GM18951 (cell line): ENCODE results near the gene TMEM115.

Experiments used
- POLR2A ChIP-seq: IDR thresholded peaks from 4 replicates; pipeline ENCODE4 v1.6.1; 2011; ENCODE audit warnings: mild to moderate bottlenecking; ENCODE audit not compliant: insufficient read length, insufficient read depth; ENCODE audit errors: extremely low read depth
- in situ Hi-C: fragments of 300-500 bp; cut with MboI; formaldehyde crosslinking; loops from one replicate; pipeline ENCODE4 v1.12.0; 2022; ENCODE audit warnings: low sequenced_read_pairs, mixed read lengths, inconsistent platforms; ENCODE audit not compliant: unreplicated experiment

TMEM115 gene

DNA sequence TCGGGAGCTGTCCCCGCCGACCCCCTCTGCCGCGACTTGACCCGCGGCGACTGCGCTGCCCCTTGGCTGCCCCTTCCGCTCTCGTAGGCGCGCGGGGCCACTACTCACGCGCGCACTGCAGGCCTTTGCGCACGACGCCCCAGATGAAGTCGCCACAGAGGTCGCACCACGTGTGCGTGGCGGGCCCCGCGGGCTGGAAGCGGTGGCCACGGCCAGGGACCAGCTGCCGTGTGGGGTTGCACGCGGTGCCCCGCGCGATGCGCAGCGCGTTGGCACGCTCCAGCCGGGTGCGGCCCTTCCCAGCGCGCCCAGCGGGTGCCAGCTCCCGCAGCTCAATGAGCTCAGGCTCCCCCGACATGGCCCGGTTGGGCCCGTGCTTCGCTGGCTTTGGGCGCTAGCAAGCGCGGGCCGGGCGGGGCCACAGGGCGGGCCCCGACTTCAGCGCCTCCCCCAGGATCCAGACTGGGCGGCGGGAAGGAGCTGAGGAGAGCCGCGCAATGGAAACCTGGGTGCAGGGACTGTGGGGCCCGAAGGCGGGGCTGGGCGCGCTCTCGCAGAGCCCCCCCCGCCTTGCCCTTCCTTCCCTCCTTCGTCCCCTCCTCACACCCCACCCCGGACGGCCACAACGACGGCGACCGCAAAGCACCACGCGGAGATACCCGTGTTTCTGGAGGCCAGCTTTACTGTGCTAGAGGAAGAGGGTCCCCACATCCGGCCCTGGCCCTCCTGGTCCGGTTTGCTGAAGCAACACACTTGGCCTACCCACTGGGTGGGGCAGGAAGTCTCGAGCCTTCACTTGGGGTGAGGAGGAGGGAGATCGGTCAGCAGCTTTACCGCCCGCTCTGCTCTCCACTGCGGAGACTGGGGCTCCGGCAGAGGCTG lies 18.6 kb downstream of the TMEM115 start, which contains the start of gene RASSF1:
RASSF1 (minus strand) TSS at position 389 of the 882 bp plus-strand sequence; CDS start at position 358, 31 bp downstream.
- peak; percentile 74 for TF ChIP-seq POLR2A
- in situ Hi-C loops, result loop anchor here (10.0 kb wide), 1 partner anchor 204 kb away; no protein-coding TSS in a partner anchor

DNA sequence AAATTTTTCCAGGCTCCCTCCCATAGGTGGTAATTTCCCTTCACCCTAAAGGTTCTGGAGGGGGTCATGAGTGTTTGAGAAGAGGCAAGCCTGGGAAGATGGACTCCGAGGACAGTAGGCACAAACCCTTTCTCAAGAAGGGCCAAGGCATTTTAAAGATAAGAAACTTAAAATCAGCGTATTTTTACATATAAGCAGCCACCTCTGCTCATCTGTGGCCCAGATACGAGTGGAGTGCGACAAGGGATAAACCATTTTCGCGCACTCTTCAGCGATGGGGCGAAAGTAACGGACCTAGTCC lies 19.2 kb downstream of the TMEM115 start:
- in situ Hi-C loops, result loop anchor here (10.0 kb wide), 1 partner anchor 205 kb away; no protein-coding TSS in a partner anchor
- TF ChIP-seq POLR2A, result no peak

DNA sequence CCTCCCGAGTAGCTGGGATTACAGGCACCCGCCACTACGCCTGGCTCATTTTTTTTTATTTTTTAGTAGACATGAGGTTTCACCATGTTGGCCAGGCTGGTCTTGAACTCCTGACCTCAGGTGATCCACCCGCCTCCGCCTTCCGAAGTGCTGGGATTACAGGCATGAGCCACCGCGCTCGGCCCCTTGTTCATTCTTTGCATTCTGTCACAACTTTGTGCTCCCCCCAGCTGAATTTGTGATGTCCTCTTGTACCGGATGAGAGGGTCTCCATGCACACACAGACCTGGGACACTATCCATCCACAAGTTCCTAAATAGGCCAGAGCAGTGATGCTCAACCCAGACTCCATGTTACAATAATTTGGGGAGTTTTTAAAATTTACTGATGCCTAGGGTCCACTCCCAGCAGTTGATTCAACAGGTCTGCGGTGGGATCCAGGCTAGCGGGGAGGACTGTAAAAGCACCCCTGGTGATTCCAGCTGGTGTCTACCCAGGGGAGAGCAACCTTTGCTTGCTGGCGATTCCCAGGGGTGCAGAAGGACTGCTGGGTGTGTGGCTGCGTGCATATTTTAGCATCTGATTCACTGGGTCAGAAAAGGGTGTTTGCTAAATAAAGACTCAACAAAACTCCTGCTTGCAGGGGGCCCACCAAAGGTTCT lies 19.7 kb downstream of the TMEM115 start:
- in situ Hi-C loops, result loop anchor here (10.0 kb wide), 1 partner anchor 205 kb away; no protein-coding TSS in a partner anchor
- TF ChIP-seq POLR2A, result no peak

DNA sequence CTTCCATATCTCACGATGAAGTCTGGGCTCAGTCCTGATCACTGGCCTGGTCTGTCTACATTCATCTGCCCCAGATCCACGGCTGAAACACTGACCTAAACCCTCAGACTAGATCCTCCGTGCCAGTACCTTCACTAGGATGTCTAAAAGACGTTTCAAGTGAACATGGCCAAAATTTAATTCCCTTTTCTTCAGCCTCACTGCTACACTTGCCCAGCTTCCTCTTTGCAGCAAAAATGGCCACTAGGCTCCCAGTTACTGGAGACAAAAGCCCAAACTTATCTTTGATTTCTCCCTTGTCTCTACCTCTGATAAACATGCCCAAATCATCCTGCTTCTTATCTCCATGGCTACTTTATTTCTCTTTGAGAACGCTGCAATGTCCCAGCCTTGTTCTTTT lies 20.4 kb downstream of the TMEM115 start:
- in situ Hi-C loops, result no loop called here
- TF ChIP-seq POLR2A, result no peak

DNA sequence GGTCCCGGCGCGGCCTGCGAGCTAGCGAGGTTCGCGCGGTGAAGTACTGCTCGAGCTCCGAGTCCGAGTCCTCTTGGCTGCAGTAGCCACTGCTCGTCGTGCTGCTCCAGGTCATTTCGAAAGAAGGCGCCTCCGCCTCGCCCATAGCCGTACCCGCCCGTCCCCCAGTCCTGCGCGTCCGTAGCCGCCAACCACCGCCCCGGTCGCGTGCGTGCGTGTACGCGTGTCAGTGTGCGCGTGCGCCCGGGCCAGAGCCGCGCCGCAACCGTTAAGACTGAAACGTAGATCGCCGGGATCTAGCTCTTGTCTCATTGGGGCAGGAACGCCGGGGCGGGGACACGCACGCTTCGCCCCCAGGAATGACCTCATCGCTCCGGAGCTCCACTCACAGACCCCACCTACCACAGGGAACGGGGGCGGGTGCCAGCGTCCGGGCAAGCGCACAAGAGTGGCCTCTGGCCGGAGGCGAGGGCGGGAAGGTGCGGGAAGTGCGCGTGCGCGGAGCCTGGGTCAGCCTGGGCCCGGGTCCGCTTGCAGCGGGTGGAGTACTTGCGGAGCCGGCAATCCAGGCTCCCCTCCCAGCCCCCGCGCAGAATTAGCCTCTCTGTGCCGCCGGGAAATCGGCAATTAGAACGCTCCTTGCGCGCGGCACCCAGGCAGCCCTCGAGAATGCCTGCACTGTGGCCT lies 22.0 kb downstream of the TMEM115 start:
- TF ChIP-seq POLR2A, result peak; percentile 90
- in situ Hi-C loops, result no loop called here

DNA sequence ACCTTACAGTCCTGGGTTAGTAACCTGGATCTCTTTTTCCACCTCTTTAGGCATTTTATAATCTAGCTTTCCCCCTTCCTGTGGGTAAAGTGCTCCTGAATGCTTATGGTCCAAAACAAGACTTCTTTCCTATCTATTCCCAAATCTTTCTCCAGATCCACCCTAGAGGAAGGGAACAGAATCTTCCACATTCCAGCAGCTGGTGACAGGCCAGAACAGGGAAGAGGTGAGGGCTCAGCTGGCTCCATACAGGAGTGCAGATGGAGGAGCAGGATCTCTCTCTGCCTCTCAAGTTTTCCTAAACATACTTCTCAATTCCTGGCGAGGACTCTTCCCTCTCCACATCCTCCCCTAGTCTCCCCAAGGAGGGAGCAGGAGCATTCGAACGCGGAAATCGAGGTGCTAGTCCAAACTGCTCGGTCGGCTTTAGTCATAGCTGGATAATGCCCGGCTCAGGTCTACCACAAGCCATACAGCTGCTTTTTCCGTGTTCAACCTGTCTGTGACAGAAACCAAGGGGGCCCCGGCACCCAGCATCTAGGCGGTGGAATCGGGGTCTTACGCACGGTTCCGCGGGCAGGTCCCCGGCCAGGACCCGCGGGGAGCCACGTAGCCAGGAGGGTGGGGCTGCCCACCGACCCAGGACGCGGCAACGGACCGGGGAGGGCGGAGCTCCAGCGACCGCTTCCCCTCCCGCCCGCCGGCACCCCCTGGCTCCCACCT lies 22.7 kb downstream of the TMEM115 start:
- in situ Hi-C loops, result no loop called here

DNA sequence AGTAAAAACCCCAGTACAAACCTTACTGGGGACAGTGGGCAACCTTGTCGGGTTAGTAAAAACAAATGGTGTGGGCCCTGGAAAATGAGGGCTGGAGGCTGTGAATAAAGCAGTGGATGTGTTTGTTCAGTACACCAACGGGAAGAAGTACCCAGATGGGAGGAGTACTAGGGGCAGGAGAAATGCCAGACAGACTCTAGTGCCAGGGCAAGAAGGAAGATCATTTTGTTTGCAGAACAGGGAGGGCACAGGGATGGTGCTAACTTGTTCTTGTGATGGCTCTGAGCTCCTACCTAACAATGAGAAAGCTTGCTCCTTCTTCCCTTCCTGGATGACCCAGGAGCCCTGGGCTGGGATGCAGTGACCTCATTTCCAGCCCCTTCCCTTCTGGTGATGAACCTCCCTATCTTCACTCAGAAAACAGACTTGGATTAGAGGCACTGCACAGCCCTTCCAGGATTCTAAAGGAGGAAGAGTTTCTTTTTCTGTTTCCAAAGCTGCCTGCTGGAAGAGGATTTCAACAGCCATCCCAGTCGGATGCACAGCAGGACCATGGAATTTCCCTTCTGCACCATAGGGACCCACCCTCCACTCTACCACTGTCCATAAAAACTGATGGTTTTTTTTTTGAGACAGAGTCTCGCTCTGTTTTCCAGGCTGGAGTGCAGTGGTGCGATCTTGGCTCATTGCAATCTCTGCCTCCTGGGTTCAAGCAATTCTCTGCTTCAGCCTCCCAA lies 24.8 kb downstream of the TMEM115 start:
- in situ Hi-C loops, result no loop called here
- TF ChIP-seq POLR2A, result no peak

More for the DNA sequence above, 22.7 kb downstream of the TMEM115 start:
- TF ChIP-seq POLR2A, result no peak

DNA sequence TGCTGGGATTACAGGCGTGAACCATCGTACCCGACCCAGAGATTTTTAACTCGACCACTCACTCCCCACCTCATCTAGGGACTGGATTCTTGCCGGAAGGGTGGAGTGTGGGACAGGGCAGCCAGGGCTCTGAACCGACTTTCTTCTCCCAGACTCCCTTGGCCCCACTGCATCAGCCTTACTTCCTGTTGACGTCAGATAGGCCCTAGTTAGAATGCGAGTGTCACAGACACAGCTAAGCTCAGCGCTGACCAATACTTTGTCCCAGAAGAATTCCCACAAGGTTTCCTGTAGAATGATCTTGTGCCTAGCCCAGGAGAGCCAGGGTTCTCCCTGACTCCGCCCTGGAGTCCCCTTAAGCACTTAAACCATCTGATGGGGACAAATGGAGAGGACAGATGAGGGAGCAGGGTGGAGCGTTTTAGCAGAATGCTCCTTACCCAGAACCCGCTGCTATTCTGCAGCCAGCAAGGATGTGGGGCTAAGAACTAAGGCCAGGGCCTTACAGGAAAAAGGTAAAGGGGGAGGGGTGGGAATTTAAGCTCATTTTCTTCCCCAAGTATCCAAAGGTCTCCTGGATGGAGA lies 25.5 kb downstream of the TMEM115 start:
- in situ Hi-C loops, result no loop called here
- no peak for TF ChIP-seq POLR2A

DNA sequence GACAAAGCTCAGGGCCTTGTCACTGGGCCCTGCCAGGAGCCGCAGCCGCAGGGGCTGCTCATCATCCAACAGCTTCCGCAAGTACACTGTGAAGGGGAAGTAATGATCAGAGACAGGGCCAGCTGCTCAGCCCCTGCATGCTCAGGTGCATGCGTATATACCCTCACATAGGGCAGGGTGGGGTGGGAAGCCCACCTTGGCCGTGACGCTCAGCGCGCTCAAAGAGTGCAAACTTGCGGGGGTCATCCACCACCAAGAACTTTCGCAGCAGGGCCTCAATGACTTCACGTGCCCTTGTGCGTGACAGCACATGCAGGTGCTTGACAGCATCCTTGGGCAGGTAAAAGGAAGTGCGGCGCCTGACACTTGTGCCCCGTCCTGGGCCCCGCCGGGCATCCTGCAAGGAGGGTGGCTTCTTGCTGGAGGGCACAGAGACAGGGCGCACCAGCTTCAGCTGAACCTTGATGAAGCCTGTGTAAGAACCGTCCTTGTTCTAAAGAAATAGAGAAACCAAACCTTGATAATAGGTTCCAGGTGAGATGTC lies 27.9 kb downstream of the TMEM115 start:
- TF ChIP-seq POLR2A, result no peak

DNA sequence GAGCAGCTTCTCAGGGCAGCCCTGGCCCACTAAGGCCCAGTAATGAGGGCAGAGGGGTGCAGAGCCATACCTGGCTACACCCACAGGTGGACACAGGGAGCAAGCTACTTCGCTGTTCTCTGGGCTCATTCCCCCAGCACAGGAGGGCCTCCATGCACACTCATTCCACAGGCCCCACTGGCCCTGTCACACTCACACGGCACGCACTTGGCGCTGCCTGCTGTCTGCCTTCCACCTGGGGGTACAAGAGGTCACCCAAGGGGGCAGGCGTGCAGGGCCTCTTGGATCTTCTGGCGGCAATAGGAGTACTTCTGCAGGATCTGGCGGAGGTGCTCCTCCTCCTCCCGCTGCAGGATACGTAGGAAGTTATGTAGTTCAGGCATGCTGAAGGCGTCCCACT lies 29.0 kb downstream of the TMEM115 start:
- in situ Hi-C loops, result no loop called here
- TF ChIP-seq POLR2A, result no peak

More for the DNA sequence above, 27.9 kb downstream of the TMEM115 start:
- in situ Hi-C loops, result no loop called here

DNA sequence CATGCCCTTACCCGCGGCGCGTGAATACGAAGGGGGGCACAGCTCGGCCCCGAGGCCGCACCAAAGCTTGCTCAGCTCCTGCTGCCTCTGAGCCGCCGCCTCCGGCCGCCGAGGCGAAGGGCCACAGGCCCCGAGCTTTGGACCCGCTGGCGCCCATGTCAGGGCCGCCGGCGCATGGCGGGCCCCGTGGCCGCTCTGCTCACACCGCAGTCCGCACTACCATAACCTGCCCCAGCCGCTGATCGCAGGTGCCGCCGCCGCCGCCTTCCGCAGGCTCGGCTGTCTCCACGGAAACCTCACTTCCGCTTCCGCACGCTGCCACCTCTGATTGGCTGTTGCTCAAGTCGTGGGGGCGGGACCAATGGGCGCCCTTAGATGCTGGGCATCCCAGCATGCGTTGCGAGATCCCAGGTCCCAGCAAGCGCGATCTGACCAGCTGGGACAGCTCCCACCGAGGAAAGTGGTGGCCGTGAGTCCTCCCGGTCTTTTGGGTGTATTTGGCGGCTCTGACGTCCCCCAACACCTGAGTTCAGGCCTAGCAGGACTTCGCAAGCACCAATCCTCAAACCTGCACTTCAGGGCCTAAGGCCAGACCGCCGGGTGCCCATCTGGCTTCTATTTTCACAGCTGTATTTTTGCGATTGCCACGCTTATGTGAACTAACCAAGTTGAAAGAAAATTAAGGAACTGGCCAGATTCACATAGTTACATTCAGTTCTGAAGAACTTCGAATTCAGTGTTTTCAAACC lies 31.2 kb downstream of the TMEM115 start, which contains the start of gene TUSC2:
TUSC2 (minus strand) TSS at position 281 of the 749 bp plus-strand sequence; CDS start at position 157, 124 bp downstream.
- in situ Hi-C loops, result no loop called here
- peak; percentile 84 for TF ChIP-seq POLR2A

DNA sequence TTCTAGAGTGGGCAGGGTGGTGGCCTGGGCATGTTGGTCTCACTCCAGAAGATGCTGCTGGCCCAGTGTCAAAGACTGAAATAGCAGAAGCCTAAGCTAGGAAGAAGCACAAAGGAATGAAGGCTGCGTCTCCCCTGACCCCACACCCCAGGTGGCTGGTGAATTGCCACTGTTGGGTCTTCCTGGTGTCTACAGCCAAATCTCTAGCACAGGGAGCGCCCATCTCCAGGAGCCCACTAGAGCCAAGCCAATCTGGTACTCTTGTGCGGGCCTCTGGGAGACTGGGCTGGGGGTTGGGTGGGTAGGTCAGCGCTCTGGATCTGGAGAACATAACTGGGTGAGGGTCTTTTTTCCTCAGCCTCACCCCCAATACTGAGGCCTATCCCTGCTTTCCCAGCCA lies 32.2 kb downstream of the TMEM115 start:
- no peak for TF ChIP-seq POLR2A
- in situ Hi-C loops, result no loop called here
